IMR-90 (cell line): Measurements from ENCODE around the gene ELP4. TPM values are rescaled to one million over a fixed set of nuclear protein-coding genes. Genes with fewer than 3 reads are reported as not detected.

Experiments used
- FOS ChIP-seq: fragments of 150-350 bp; IDR thresholded peaks from 2 replicates; pipeline ENCODE4 v1.6.1; 2016; ENCODE audit warnings: low read depth, low read length
- POLR2A ChIP-seq: IDR thresholded peaks from 2 replicates; pipeline ENCODE4 v1.6.1; 2012; ENCODE audit warnings: mild to moderate bottlenecking, low read depth, low read length
- polyA plus RNA-seq, 3 experiments: library from polyadenylated mRNA; depleted of rRNA; stranded (reverse); fragments of >200 nt; gene quantifications; 2 replicates each; pipeline ENCODE4 v1.2.3, GENCODE V29; 2012; ENCODE audit warnings: low replicate concordance in 1 of 3
- total RNA-seq: library from RNA; depleted of rRNA; stranded (reverse); fragments of >200 nt; gene quantifications from 2 replicates; pipeline ENCODE4 v1.2.3, GENCODE V29; 2012
- TF ChIP-seq, protein P1 (sequence below): fragments of 150-350 bp; IDR thresholded peaks from 2 replicates; pipeline ENCODE4 v1.6.1; 2016; ENCODE audit warnings: low read depth, mild to moderate bottlenecking, low read length, moderate library complexity, borderline replicate concordance

The ELP4 gene
- total and polyA plus RNA-seq, 2 of the 4 experiments (the other 2 are of a cell fraction) = 8.4 to 20.4 TPM

DNA sequence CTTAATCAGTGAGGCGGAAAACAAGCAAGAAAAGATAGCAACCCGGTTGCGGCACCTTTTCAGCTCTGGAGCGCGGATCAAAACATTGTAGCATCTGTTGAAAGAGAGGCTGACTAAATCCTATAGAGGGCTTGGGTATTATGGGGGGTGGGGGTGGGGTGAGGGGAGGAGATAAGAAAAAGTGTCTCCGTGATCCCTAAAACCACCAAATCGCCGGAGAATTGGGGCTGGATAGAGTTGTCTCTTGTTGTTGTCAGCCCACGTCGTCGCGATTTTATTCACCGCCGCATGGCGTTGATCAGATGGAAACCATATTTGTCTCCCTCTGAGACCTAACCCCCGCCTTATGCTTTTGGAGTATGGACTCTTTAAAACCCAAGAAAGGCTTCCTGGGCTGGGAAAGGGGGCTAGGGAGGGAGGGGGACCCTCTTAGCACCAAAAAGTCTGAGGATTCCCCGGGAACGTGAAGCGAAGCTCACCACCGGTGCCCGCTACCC is 288.5 kb downstream of the ELP4 start (continued):
- TF ChIP-seq POLR2A (no peak), FOS (no peak)
- TF ChIP-seq, protein P1, sequence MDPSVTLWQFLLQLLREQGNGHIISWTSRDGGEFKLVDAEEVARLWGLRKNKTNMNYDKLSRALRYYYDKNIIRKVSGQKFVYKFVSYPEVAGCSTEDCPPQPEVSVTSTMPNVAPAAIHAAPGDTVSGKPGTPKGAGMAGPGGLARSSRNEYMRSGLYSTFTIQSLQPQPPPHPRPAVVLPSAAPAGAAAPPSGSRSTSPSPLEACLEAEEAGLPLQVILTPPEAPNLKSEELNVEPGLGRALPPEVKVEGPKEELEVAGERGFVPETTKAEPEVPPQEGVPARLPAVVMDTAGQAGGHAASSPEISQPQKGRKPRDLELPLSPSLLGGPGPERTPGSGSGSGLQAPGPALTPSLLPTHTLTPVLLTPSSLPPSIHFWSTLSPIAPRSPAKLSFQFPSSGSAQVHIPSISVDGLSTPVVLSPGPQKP = no peak
